Measurements from ENCODE around the gene IGFL2. TPM values are rescaled to one million over a fixed set of nuclear protein-coding genes. Genes with fewer than 3 reads are reported as not detected.

Gene IGFL2
- total RNA-seq, 1 donor from 2014 or later, result not detected

GRCh38 chr19:46118136-46118535, 29.9 kb upstream of the IGFL2 start:
- Mint-ChIP-seq H3K4me1 (peaks cover 4% of the 10 kb centered on the region), H3K9me3 (peaks cover 3% of the 10 kb centered on the region), H3K27ac (ENCODE audit: unreplicated experiment) (no peak overlapping the region), H3K27me3 (ENCODE audit: low read depth) (peaks cover 18% of the 10 kb centered on the region), H3K36me3 (ENCODE audit: low read depth) (no peaks in the 10 kb centered on the region), H3K4me3 (no peak overlapping the region)
- TF ChIP-seq CTCF (conservative IDR thresholded peaks at IDR 0.05), result no peak
- DNase-seq (ENCODE audit: low read depth, low spot score), result no peak

GRCh38 chr19:46124638-46125115, 23.4 kb upstream of the IGFL2 start, which contains the start of gene IGFL3:
TSS of gene IGFL3 (minus strand) at chr19:46124688. CDS start at chr19:46124649, 39 bp downstream.
- Mint-ChIP-seq H3K4me3 (no peak within 1 kb of the TSS), H3K27ac (ENCODE audit: unreplicated experiment) (peak within 1 kb of the TSS; percentile 10), H3K9me3 (peaks cover 16% of the 10 kb centered on the region), H3K36me3 (ENCODE audit: low read depth) (peaks cover 5% of the 10 kb centered on the region), H3K4me1 (peaks cover 4% of the 10 kb centered on the region), H3K27me3 (ENCODE audit: low read depth) (peaks cover 6% of the 10 kb centered on the region)
- no peak for DNase-seq (ENCODE audit: low read depth, low spot score)
- no peak for TF ChIP-seq CTCF (conservative IDR thresholded peaks at IDR 0.05)

- Mint-ChIP-seq H3K36me3 (ENCODE audit: low read depth) (peaks cover 5% of the 10 kb centered on the region), H3K9me3 (peaks cover 14% of the 10 kb centered on the region), H3K27ac (ENCODE audit: unreplicated experiment) (no peak overlapping the region), H3K27me3 (ENCODE audit: low read depth) (peaks cover 6% of the 10 kb centered on the region), H3K4me3 (no peak overlapping the region), H3K4me1 (peaks cover 4% of the 10 kb centered on the region)
- DNase-seq (ENCODE audit: low read depth, low spot score), result no peak
- TF ChIP-seq CTCF (conservative IDR thresholded peaks at IDR 0.05), result no peak
Measured at GRCh38 chr19:46125447-46125846, 22.6 kb upstream of the IGFL2 start.

GRCh38 chr19:46126086-46126580, 21.9 kb upstream of the IGFL2 start:
- no peak overlapping the region for H3K4me3 Mint-ChIP-seq
- H3K9me3 Mint-ChIP-seq, result peaks cover 14% of the 10 kb centered on the region
- H3K27me3 Mint-ChIP-seq (ENCODE audit: low read depth), result peaks cover 6% of the 10 kb centered on the region
- peaks cover 5% of the 10 kb centered on the region for H3K36me3 Mint-ChIP-seq (ENCODE audit: low read depth)
- no peak for DNase-seq (ENCODE audit: low read depth, low spot score)
- H3K27ac Mint-ChIP-seq (ENCODE audit: unreplicated experiment), result no peak overlapping the region
- peaks cover 4% of the 10 kb centered on the region for H3K4me1 Mint-ChIP-seq
- TF ChIP-seq CTCF (conservative IDR thresholded peaks at IDR 0.05), result no peak

- Mint-ChIP-seq H3K27me3 (ENCODE audit: low read depth) (peaks cover 2% of the 10 kb centered on the region), H3K4me1 (peaks cover 26% of the 10 kb centered on the region), H3K4me3 (no peak overlapping the region), H3K27ac (ENCODE audit: unreplicated experiment) (no peak overlapping the region), H3K36me3 (ENCODE audit: low read depth) (peaks cover 22% of the 10 kb centered on the region), H3K9me3 (peaks cover 34% of the 10 kb centered on the region)
- no peak for DNase-seq (ENCODE audit: low read depth, low spot score)
- TF ChIP-seq CTCF (conservative IDR thresholded peaks at IDR 0.05), result no peak
Measured at GRCh38 chr19:46131485-46132143, 16.4 kb upstream of the IGFL2 start.
